ENCODE data around the gene RBKS. TPM values are rescaled to one million over a fixed set of nuclear protein-coding genes. Genes with fewer than 3 reads are reported as not detected.

Gene RBKS
- total RNA-seq, 1 donor, result 7.0 TPM

DNA sequence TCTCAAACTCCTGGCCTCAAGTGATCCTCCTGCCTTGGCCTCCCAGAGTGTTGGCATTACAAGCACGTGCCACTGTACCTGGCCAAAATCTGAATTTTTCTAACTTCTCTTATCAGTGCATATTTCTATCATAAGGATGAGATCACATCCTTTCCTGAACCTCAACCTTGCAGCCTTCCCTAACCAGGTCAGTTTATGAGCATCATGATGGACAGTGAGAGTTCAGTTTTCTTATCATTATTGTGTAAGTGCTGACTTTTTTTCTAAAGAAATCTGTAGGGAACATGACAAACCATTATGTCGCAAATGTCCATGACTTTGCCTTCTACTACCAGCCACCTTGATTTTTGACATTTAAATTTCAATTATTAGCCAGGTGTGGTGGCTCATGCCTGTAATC, 87.1 kb downstream of the RBKS start:
- no peak for DNase-seq (ENCODE audit: low read depth in 2 of 3, low spot score in 2 of 3)

DNA sequence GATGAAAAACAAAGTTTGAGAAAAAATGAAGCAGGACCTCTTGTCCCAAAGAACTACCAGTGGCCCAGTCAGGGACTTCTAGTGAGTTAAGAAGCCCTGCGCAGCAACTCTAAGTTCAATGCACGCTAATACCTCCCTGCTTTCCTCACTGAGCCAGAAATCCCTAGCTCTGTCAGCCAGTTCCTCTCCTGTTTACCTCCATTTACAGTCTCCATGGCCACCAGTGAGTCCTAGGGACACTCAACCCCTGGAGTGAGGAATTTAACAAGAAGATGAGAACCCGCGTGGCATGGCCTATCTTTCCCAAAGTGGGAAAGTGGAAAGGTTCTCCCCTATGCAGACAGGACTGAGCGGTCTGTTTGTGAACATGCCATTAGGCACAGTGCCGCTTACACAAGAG, 87.6 kb downstream of the RBKS start:
- DNase-seq (ENCODE audit: low read depth in 2 of 3, low spot score in 2 of 3), result no peak

GRCh38 chr2:27800856-27801255, 89.3 kb downstream of the RBKS start:
- DNase-seq (ENCODE audit: low read depth in 2 of 3, low spot score in 2 of 3), result no peak

DNA sequence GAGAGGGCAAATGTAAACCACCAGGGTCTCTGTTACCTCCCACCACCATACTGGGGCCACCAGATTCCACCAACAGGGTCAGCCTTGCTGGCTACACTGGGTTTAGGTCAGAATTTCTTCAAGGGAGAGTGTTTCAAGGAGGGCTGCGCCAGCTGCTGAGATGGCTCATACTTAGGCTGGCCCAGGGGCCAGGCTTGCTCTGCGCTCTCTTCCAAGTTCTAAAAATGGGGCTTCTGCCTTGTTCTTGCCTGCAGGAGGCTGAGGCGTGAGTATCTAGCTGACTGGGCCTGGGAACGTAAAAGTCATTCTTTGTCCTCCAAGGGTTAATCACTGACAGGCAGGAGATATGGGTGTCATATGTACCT, 90.6 kb downstream of the RBKS start:
- DNase-seq (ENCODE audit: low read depth in 2 of 3, low spot score in 2 of 3), result no peak

DNA sequence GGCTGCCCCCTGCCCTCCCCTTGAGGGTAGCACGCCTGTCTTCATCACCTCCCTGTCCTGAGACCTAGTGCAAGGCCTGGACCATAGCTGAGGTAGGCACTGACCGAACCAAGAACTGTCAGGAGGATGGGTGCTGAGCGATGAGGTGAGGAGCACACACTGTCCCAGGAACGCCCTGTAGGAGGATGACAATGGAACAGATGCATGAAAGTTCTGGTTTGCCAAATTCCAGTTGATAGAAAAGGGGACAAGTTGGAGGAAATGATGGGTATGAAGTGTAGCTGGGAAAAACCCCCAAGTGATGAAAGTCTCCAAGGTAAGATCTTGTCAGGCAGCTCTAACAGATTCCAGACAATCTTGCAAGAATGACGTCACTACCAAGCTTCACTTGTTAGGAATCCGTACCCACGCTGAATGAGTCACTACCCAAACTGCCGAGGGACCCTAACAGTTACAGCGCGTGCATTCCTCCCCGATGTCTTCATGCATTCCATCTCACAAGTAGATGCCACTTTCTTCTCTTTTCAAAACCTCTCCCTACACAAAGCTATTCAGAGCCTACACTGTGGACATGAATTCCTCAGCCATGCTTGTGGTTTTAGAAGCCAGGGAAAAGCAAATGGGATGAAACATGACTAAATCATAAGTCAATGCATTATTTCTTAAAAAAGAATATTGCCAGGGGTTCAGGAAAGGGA, 91.1 kb downstream of the RBKS start:
- DNase-seq (ENCODE audit: low read depth in 2 of 3, low spot score in 2 of 3), result no peak

GRCh38 chr2:27798486-27798885, 91.7 kb downstream of the RBKS start:
- DNase-seq (ENCODE audit: low read depth in 2 of 3, low spot score in 2 of 3), result no peak

GRCh38 chr2:27797841-27798240, 92.3 kb downstream of the RBKS start:
- DNase-seq (ENCODE audit: low read depth in 2 of 3, low spot score in 2 of 3), result no peak

DNA sequence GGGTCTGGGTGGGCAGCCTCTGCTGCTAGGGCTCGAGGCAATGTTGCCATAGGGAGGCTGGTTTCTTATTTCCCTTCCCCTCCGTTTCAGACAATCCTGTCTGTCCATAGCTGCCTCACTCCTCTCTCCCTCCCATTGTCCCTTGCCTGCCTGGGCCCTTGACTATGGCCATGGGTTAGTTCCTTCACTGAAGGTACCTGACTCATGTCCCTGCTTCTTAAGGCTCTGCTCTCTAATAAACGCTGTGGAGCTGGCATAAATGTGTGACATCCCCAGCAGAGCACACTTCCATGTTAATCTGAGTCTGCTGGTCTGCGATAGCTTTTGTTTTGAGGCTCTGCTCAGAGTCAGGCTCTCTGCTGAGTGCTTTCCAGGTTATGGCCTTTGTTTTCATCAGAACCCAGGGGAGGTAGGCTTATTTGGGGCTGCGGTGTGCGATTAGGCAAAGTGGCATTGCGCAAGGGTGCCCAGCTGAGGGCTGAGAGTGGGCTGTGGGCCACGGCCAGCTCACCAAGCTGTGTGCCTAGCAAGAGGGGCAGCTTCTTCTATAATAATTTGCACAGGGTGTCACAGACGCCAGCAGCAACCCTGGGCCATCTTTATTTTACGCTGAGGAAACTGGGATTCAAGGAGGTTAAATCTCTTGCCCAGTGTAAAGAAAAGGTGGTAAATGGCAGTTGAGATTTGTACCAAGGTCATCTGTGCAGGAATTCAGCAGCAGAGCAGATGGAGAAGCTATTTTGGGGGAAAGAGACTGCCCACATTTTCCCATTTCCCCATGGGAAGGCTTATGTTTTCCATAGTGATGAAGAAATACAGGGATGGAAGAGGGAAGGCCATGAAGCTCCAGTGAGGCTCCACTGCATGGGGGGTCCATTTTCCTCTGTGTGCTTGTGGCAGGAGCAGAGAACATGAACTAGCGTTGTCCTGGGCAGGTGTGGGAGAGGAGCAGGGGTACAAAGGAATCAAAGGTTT, 93.1 kb downstream of the RBKS start:
- DNase-seq (ENCODE audit: low read depth in 2 of 3, low spot score in 2 of 3), result no peak

DNA sequence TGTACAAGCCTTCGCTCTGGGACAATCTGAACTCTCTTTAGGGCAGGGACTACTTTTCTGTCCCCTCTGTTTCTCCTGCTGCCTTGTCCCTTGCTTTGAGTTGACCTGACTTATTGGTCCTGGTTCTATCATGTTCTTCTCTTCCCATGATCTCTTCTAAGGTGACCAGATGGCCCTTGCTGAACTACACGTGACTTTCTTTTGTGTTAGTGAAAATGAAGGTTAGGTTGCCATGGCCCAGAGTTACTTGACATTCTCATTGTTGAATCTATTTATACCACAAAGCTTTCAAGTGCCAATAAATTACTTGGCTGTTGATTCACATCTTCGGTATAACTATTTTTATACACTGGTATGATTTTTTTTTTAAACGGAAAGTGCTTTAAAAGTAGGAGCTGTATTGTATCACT, 94.3 kb downstream of the RBKS start:
- no peak for DNase-seq (ENCODE audit: low read depth in 2 of 3, low spot score in 2 of 3)

- no peak for DNase-seq (ENCODE audit: low read depth in 2 of 3, low spot score in 2 of 3)
These were observed 94.9 kb downstream of the RBKS start for GRCh38 chr2:27795093-27795834.

GRCh38 chr2:27792759-27793158, 97.4 kb downstream of the RBKS start:
- no peak for DNase-seq (ENCODE audit: low read depth in 2 of 3, low spot score in 2 of 3)

GRCh38 chr2:27790796-27791195, 99.4 kb downstream of the RBKS start:
- DNase-seq (ENCODE audit: low read depth in 2 of 3, low spot score in 2 of 3), result no peak

GRCh38 chr2:27782701-27783100, 107.5 kb downstream of the RBKS start:
- DNase-seq (ENCODE audit: low read depth in 2 of 3, low spot score in 2 of 3), result no peak

GRCh38 chr2:27781496-27781895, 108.7 kb downstream of the RBKS start:
- no peak for DNase-seq (ENCODE audit: low read depth in 2 of 3, low spot score in 2 of 3)

GRCh38 chr2:27779417-27780055, 110.7 kb downstream of the RBKS start:
- DNase-seq (ENCODE audit: low read depth in 2 of 3, low spot score in 2 of 3), result no peak

DNA sequence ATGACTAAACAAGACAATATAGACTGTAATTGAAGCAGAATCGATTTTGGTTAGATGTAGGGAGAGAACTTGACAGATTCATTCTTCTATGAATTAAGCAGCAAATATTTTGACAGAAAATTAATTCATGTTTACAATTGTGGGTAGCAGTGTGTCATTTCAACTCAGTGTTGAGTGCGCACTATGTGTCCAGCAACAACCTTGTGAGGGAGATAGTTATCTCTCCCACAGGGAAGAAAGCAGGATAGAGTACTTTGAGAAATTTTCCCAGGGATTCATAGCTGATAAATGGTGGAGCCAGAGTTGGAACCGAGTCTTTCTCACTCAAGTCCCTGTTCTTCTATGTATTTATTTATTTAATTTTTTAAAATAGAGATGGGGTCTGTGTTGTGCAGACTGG, 113.5 kb downstream of the RBKS start:
- DNase-seq (ENCODE audit: low read depth in 2 of 3, low spot score in 2 of 3), result no peak

GRCh38 chr2:27776097-27776496, 114.1 kb downstream of the RBKS start:
- DNase-seq (ENCODE audit: low read depth in 2 of 3, low spot score in 2 of 3), result no peak

GRCh38 chr2:27773959-27774358, 116.2 kb downstream of the RBKS start:
- DNase-seq (ENCODE audit: low read depth in 2 of 3, low spot score in 2 of 3), result no peak

DNA sequence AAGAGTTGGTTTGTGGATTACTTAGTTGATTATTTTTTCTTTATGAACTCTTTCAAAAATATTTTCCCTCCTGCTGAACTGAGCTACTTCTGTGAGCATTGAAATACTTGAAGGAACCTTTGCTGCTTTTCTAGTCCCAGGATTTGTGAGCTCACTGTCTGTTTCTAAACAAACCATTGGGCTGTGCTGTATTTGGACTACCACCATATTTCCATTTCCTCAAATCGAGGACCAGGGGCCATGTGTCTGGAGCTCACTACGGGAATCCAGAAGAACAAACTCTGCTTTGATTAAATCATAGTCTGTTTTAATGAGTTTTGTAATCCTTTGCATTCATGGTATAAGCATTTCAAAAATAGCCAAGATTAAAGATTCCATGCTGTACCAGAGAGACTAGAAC, 117.4 kb downstream of the RBKS start:
- no peak for DNase-seq (ENCODE audit: low read depth in 2 of 3, low spot score in 2 of 3)

GRCh38 chr2:27771548-27772335, 118.4 kb downstream of the RBKS start, which contains the start of gene MRPL33:
Gene MRPL33 (plus strand): TSS chr2:27771719. CDS start chr2:27771778, 59 bp downstream.
- peak; percentile 80 to 90 (median 89) for DNase-seq (ENCODE audit: low read depth in 2 of 3, low spot score in 2 of 3)
